Measurements from ENCODE around the gene ITPRIP.
A peak's percentile ranks its signal among the peaks of the same experiment; 100 is the strongest.

ITPRIP gene

DNA sequence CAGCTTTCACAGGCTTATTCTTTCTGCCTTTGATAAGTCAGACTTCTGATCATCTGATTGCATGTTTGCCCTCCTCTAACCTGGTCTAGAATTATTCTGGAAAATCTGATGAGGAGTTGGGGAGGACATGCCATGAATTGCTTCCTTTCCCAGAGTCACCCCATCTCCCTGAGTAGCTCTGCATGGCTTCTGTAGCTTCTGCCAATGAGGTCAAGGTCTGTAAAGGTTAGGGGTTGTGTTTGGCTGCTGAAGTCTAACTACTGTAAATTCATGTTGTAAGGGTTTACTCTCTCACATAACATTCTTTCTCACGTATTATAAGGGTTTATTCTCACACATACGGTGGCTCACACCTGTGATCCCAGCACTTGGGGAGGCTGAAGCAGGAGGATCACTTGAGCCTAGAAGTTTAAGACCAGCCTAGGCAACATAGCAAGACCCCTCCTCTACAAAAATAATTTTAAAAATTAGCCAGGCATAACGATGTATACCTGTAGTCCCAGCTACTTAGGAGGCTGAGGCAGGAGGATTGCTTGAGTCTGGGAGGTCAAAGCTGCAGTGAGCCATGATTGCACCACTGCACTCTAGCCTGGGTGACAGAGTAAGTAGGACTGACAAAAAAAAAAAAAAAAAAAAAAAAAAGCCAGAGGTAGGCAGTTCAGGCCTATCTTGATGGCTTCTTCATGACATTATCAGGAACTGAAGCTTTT, 58.6 kb downstream of the ITPRIP start:
- DNase-seq (ENCODE audit: low spot score), result no peak

DNA sequence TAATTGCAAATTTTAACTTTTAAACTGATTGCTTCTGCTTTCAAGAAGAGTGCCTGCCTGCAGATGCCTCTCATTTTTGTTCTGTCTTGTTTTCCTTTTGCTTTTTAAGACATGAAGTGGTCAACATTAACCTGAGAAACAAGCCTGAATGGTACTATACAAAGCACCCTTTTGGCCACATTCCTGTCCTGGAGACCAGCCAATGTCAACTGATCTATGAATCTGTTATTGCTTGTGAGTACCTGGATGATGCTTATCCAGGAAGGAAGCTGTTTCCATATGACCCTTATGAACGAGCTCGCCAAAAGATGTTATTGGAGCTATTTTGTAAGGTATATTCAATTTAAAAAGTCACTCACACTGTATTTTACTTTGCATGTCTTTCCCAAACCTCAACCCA, 60.5 kb downstream of the ITPRIP start:
- no peak for DNase-seq (ENCODE audit: low spot score)

DNA sequence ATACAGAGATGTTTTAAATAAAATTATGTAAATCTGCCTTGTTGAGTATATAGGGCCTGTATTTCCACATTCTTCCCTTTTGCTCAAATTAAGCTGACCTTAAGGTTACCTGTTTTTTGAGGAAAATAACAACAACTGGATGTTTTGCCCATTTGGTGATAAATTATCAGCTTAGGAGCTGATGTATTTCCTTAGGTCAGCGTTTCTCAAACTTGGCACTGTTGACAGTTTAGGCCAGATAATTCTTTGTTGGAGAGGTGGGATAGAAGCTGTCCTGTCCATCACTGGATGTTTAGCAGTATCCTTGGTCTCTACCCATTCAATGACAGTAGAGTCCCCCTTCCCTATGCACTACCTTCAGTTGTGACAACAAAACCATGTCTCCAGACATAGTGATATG, 62.1 kb downstream of the ITPRIP start:
- DNase-seq (ENCODE audit: low spot score), result no peak

DNA sequence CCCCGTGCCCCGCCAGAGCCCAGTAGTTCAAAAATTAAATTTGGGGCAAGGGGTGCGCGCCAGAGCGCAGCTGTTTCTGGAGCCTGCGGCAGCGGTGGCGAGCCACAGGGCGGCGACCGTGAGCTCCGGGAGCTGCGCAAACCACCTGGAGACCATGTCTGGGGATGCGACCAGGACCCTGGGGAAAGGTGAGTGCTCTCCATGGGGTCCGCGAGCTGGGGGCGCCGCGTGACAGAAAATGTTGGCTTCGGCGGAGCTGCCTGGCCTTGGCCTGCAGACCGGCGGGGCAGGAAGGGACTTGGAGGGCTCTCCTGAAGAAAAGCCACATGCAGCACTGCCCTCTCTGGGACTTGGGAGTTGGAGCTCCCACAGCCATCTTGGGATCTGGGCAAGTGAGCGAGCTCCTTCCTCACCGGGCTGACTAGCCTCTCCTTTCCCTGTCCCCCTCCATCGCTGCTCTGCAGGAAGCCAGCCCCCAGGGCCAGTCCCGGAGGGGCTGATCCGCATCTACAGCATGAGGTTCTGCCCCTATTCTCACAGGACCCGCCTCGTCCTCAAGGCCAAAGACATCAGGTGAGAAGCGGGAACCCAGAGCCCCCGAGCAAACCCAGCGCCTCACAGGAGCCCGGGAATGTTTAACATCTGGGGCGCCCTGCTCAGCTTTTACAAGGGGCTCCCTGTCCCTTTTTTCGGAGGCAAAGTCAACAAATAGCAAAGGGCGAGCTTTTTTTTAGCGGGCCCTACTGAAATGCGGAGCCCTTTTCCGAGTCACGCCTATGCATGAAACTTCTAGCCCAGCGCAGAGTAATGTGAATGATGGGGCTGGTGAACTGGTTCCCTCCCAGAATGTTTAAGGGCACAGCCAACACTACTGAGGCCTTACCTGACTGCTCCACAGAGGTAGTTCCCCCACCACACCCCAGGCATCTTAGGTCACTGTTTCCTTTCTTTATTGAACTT, 63.2 kb downstream of the ITPRIP start:
- DNase-seq (ENCODE audit: low spot score), result no peak

DNA sequence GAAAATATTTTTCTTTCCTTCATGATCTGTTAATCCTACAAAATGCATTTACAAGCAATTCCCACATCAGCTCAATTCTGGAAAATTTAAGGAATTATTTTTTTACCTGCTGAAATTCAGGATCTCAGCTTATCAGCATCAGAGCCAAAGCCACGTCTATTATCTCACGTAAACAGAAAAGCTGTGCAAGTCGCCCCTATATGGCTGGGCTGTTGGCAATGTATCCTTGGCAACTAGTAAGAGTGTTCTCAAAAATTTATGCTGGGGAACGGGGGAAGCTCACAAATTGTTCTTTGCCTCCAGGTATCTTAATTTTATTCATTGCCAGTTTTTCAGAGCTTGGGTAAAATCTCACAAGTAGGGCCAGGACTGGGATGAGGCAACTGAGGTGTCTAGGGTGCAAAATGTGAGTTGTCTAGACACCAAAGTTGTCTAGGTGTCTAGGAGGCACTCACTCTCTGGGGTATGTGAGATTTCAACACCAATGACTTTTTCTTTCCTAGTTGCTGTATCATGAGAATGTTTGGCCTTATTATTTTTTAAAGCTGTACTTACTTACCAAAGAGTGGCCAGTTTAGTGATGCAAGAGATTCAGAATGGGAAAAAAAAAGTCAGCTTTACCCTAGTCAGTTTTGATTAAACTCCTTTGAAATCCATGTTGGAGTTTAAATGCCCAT, 64.2 kb downstream of the ITPRIP start:
- no peak for DNase-seq (ENCODE audit: low spot score)

DNA sequence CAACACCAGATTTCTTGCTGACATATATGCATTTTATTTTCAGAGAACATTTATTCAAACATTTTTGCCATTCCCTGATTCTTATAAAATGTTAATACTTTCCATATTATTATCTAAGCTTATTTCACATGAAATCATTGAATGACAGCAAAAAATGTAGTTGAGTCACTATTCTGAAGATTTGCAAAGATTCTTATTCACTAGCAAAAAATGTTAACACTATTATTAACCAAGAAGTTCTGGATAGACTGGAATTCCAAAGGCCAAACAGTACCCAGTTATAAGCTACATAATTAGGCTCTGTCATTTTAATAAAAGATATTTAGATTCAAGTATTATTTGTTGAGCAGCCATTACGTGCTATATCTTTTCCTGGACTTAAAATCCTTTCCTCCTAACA, 65.0 kb downstream of the ITPRIP start:
- DNase-seq (ENCODE audit: low spot score), result no peak

DNA sequence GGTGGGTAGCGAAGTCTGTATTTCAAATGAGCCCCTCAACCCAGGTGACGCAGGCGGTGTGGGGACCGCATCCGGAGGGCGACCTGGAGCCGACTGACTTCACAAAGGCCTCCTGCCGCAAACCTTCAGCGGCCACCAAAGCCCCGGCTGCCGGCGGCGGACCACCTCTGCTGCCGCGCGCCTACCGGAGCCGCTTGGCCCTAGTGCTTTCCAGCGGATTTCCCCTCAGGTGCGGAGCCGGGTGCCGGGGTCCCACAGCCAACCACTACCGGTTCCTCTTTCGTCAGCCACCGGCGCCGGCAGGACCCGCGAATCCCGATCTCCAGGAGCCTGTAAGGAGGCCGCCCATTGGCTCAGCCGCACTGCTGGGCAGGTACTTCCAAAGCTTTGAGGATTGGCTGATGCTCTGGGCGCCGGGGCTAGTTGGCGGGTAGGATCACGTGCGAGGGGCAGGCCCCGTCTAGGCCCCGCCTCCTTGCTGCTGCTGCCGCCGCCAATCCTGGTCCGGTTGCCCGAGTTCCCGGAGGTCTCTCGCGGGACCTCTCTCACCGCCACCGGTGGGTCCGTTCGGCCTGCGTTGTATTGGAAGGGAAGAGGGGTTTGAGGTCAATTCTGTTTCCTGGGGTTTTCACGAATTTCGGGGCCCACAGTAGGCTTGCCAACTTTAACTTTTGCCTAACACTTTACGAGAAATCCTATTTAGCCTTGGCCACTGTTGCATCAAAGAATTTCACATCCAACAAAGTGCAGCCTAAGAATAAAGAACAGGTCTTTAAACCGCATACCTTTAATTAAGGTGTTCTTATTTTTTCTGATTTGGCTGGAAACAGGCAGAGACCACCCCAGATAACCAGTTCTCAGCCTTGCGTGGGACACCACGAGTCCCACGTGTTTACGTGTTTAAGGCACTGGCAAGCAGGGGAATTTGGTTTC, 69.3 kb downstream of the ITPRIP start, which contains the start of gene GSTO2:
Gene GSTO2 (plus strand): TSS at position 472 of the 933 bp plus-strand sequence. CDS start 5,732 bp downstream, outside the sequence.
- DNase-seq (ENCODE audit: low spot score), result no peak

DNA sequence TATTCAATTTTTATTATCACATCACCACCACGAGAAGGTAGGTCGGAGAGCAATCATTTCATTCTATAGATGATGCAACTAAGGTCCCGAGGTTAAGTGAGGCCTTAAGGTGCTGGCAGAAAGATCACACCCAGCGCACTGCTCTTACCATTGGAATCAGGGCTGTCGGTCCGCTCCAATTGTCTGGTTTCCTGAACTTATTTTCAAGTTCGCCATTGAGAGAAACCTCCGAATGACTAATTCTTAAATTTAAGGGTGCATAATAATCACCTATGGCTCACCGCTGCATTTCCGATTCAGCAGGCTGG, 69.9 kb downstream of the ITPRIP start:
- DNase-seq (ENCODE audit: low spot score), result no peak

DNA sequence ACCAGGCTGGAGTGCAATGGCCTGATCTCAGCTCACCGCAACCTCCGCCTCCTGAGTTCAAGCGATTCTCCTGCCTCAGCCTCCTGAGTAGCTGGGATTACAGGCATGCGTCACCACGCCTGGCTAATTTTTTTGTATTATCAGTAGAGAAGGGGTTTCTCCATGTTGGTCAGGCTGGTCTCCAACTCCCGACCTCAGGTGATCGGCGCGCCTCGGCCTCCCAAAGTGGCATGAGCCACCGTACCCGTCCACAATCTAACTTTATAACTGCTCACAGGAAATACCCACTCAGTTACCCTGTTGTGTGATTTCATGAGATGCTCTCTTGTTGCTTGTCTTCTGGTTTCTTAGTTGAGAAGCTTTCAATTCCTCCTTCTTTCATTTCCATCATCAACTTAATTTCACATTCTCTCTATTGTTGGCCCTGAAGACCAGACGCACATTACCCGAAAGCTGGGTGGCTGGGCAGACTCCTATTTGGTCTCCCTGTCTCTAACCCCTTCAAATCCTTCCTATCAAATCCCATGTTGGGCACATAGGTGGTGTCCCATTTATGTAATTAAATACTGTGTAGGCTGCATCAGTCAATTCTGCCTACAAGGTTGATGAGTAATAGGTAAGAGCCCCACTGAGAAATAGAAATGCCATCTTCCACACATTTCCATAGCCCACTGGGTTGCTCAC, 70.4 kb downstream of the ITPRIP start:
- DNase-seq (ENCODE audit: low spot score), result no peak

DNA sequence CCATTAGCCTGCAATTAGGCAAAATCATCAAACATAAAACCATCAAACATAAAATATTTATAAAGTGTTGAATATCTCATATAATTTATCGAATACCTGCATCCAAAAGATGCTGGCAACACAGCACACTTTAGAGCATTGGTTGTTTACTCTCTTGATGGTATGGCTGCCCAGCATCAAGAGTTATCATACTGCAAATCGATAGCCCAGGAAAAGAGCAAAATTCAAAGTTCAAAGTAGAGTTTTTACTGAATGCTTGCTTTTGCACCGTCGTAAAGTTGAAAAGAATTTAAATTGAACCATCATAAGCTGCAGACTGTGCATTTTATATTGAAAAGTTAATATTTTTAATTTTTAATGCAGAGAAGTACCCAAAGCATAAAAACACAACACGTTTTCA, 73.5 kb downstream of the ITPRIP start:
- no peak for DNase-seq (ENCODE audit: low spot score)

DNA sequence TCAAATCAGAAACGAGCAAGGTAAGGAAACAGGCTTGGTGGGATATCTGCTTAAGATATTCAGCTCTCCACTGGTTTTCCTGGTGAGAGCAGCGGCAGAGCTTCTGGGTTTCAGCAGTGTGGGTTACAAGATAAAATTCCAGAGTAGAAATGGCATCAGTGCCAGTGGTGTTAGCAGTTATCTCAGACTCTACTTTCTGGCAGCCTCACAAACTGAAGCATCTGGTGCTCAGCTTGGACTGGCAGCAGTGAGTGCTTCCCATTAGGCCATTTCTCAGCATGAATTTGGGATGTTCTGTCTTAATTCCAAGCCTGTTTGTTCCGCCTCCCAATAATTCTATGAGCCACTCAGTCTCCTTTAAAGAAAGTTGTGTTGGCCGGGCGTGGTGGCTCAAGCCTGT, 76.2 kb downstream of the ITPRIP start:
- no peak for DNase-seq (ENCODE audit: low spot score)

DNA sequence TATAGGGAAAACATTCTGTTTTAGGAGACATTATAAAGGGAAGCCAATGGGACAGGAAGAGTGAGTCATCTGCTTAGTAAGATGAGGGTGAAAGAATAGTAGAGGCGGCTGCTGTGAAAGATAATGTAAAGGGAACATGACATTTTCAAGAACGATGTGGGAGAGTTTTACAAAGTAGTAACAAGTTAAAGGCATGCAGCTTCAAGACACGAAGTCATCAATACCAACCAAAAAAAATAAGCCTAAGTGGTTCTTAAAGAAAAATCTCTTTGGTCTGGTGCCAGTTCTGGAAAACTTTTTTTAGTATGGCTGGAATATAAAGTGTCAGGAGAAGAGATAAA, 77.5 kb downstream of the ITPRIP start:
- DNase-seq (ENCODE audit: low spot score), result peak; percentile 34

DNA sequence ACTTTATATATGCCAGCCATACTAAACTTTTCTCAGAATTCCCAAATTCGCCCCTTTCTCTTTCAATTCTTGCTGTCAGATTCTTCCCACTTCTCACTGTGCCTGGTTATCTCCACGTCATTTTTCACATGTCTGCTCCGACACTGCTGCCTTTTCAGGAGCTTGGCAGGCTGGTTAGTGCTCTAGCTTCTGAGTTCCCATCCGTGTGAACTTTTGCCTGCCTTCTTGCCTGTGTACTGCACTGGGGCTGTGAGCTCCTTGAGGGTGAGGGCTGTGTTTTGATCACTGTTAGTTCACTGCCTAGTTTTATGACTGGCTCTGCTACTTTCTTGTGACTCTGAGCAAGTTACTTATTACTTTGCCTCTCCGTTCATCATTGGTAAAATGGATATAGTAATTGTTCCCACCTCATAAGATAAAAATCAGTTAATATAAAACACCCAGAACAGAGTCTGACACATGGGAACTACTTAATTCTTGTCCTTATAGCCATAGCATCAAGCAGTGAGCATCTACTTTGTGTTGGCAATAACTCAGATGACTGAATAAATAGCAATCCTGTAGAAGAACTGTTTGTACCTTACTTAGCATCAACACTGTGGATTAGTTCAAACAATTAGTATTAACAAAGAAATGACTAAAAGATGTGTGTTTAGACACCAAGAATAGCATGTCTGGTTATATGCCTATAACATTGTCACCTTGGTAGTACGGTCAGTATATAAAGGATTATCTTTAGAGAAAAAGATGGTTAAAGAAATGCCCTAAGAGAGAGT, 78.1 kb downstream of the ITPRIP start:
- no peak for DNase-seq (ENCODE audit: low spot score)
